ENCODE measurements around the gene OR5M11. TPM values are rescaled to one million over a fixed set of nuclear protein-coding genes. Genes with fewer than 3 reads are reported as not detected.

Gene OR5M11
- total and polyA plus RNA-seq, 3 donors from 2014 or later: not detected

DNA sequence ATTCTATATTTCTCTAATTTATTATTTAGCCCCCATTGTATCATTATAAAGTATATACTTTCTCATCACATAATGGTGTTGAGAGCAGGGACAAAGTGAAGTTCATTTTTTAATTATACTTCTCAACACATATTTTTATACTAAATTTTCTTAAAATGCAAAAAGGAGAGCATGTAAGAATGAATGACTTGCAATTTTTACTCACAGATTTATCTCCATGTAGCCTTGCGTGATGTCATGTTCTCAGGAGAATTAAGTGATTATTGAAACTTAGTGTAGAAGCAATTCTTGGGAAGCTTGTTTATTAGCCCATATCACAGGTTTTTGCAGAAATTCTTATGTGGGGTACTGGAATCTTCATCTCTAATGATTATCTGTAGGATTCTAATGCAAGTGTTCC lies 682 bp upstream of the OR5M11 start:
- no peaks in the 10 kb centered on the region for H3K4me1 ChIP-seq
- no peak overlapping the region for H3K4me3 ChIP-seq
- intact Hi-C loops (cut with DNase I; ENCODE audit: low total_unique reads): no loop called here
- no peaks in the 10 kb centered on the region for H3K9me3 ChIP-seq
- no peak for TF ChIP-seq POLR2A (IDR thresholded peaks at IDR 0.05)
- TF ChIP-seq, protein P1, sequence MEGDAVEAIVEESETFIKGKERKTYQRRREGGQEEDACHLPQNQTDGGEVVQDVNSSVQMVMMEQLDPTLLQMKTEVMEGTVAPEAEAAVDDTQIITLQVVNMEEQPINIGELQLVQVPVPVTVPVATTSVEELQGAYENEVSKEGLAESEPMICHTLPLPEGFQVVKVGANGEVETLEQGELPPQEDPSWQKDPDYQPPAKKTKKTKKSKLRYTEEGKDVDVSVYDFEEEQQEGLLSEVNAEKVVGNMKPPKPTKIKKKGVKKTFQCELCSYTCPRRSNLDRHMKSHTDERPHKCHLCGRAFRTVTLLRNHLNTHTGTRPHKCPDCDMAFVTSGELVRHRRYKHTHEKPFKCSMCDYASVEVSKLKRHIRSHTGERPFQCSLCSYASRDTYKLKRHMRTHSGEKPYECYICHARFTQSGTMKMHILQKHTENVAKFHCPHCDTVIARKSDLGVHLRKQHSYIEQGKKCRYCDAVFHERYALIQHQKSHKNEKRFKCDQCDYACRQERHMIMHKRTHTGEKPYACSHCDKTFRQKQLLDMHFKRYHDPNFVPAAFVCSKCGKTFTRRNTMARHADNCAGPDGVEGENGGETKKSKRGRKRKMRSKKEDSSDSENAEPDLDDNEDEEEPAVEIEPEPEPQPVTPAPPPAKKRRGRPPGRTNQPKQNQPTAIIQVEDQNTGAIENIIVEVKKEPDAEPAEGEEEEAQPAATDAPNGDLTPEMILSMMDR (IDR thresholded peaks at IDR 0.05): no peak
- 93 to 95% methylated on average over 1 of the region's 1 CpG for WGBS, 2 donors
- no peak for DNase-seq
- no peaks in the 10 kb centered on the region for H3K27me3 ChIP-seq
- no peak overlapping the region for H3K27ac ChIP-seq
- no peaks in the 10 kb centered on the region for H3K36me3 ChIP-seq (ENCODE audit: low read depth, missing control alignments)

DNA sequence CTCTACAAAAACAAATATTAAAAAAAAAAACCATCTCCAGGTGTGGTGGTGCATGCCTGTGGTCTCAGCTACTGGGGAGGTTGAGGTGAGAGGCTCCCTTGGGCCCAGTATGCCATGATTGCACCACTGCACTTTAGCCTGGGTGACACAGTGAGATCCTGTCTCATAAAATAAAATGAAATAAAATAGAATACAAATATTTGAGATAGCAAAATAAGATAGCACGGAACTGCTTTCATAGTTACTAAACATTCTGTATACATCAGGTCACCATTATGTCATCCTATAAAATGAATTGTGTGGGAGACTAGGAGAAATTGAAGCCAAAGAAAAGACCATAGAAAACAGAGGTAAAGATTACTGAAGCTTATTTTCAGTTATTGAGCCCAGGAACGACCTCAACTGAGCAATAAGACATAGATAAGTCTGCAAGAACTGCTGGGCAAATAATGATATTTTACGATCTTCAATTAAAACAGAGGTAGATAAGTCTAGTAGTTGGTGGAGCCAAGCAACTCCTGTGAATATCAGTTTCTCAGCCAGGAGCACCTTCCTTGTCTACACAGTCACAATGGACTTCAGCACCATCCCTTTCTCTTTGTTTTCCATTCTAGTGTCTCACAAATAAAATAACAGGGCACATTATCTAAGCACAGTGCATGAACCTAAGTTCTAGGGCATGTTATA lies 9.9 kb downstream of the OR5M11 start:
- Histone ChIP-seq H3K4me3 (no peak overlapping the region), H3K4me1 (no peaks in the 10 kb centered on the region), H3K27me3 (no peaks in the 10 kb centered on the region), H3K27ac (no peak overlapping the region), H3K9me3 (no peaks in the 10 kb centered on the region), H3K36me3 (ENCODE audit: low read depth, missing control alignments) (no peaks in the 10 kb centered on the region)
- TF ChIP-seq, protein P1 (IDR thresholded peaks at IDR 0.05): no peak
- TF ChIP-seq POLR2A (IDR thresholded peaks at IDR 0.05): no peak
- no peak for DNase-seq
- 78 to 90% methylated on average over 3 of the region's 3 CpGs for WGBS, 2 donors
- intact Hi-C loops (cut with DNase I; ENCODE audit: low total_unique reads): no loop called here

DNA sequence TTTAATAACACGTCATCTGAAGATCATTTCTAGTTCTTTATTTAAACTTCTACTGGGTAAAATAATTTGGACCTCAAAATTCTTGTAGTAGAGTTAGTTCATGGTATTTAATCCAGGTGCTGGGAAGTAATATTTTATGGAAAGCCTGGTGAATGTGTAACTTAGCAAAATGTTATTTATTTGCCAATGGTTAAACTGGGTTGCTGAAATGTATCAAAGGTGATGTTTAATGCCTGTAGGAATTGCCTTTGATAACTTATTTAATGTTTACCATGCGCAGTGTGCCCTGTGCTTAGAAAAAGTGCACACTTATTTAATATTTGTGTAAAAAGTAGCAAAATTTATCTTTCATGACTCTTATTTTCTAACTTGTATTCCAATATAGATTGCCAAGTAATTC lies 11.2 kb downstream of the OR5M11 start:
- intact Hi-C loops (cut with DNase I; ENCODE audit: low total_unique reads): no loop called here
- Histone ChIP-seq H3K36me3 (ENCODE audit: low read depth, missing control alignments) (no peaks in the 10 kb centered on the region), H3K4me3 (no peak overlapping the region), H3K4me1 (no peaks in the 10 kb centered on the region), H3K9me3 (no peaks in the 10 kb centered on the region), H3K27me3 (no peaks in the 10 kb centered on the region), H3K27ac (no peak overlapping the region)
- DNase-seq: no peak
- TF ChIP-seq, protein P1 (IDR thresholded peaks at IDR 0.05): no peak
- no peak for TF ChIP-seq POLR2A (IDR thresholded peaks at IDR 0.05)
- WGBS, 2 donors: 91 to 93% methylated on average over 2 of the region's 2 CpGs

DNA sequence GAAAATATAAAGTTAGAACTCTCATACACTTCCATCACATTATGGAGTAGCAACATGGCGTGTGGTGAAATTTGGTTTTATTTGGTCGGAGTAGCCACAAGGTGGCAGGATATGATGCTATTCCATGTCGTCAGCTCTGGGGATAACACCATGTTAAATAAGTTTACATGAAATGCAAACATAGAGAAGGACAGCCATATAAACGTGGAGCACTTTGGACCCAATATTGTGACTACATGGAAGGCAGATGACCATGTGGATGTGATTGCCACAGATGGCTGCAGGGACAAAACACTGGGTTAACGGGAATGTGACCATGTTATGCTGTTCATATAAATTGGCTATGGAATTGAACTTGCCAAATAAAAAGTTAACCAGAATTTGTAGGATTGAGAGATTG lies 21.0 kb downstream of the OR5M11 start:
- intact Hi-C loops (cut with DNase I; ENCODE audit: low total_unique reads): no loop called here
- no peak for TF ChIP-seq POLR2A (IDR thresholded peaks at IDR 0.05)
- TF ChIP-seq, protein P1 (IDR thresholded peaks at IDR 0.05): no peak
- WGBS, 2 donors: 65 to 74% methylated on average over 5 of the region's 5 CpGs
- Histone ChIP-seq H3K27me3 (no peaks in the 10 kb centered on the region), H3K4me1 (no peaks in the 10 kb centered on the region), H3K27ac (no peak overlapping the region), H3K36me3 (ENCODE audit: low read depth, missing control alignments) (no peaks in the 10 kb centered on the region), H3K4me3 (no peak overlapping the region), H3K9me3 (no peaks in the 10 kb centered on the region)
- no peak for DNase-seq

DNA sequence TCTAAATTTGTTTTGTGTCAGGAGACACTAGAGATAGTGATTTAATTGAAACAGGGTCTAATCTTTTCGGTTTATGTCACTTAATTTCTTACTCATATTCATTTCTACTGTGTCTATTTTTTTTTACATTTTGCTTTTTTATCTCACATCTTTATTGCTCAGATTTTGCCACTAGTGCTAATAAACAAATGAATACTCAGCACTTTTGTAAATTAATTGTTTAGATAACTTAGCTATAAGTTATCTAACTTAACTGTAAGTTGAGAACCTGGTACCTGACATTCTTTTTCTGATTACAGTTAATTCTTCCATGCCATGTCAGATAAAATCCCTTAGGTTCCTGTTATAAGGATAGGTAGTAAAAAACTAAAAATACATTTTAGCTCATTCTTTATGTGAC lies 29.8 kb downstream of the OR5M11 start:
- WGBS, 2 donors: 82 to 92% methylated on average over 1 of the region's 1 CpG
- Histone ChIP-seq H3K4me1 (no peaks in the 10 kb centered on the region), H3K27ac (no peak overlapping the region), H3K27me3 (no peaks in the 10 kb centered on the region), H3K4me3 (no peak overlapping the region), H3K36me3 (ENCODE audit: low read depth, missing control alignments) (no peaks in the 10 kb centered on the region), H3K9me3 (no peaks in the 10 kb centered on the region)
- DNase-seq: no peak
- no peak for TF ChIP-seq POLR2A (IDR thresholded peaks at IDR 0.05)
- TF ChIP-seq, protein P1 (IDR thresholded peaks at IDR 0.05): no peak
- intact Hi-C loops (cut with DNase I; ENCODE audit: low total_unique reads): no loop called here
